Effector CD4-positive, alpha-beta T cell (primary cell): ENCODE results near the gene HDAC7.

Experiments used
- DNase-seq: peaks from one replicate; pipeline ENCODE4 v3.0.0-alpha.2; 2020

HDAC7 gene

DNA sequence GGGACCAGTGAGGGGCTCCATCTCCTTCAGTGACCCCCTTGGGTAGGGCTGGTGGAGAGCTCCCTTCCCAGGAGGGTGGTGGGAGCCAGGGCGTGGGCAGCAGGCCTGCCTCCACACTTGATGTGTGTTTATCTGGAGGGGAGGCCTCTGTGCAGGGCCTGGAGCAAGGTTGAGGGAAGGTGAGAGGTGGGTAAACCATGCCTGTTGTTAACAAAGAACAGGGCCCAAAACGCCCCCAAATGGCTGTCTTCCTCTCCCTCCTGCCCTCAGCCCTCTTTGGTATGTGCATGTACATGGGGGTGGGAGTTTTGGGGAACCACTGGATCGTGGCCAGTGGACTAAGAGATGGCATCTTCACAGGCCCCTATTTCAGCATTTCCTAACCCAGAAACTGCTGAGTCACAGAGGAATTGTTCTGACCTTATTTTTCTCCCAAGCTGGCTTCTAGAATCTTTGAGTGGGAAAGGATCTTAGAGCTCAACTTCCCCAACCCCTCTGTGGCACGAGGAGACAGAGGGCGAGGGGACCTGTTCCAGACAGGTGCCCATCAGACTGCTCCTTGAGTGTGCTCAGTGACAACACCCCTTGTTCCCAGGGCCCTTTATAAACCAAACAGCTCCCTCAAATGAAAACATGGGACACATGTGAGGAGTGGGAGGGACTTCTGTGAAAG is 43.1 kb downstream of the HDAC7 start:
- DNase-seq: no peak

DNA sequence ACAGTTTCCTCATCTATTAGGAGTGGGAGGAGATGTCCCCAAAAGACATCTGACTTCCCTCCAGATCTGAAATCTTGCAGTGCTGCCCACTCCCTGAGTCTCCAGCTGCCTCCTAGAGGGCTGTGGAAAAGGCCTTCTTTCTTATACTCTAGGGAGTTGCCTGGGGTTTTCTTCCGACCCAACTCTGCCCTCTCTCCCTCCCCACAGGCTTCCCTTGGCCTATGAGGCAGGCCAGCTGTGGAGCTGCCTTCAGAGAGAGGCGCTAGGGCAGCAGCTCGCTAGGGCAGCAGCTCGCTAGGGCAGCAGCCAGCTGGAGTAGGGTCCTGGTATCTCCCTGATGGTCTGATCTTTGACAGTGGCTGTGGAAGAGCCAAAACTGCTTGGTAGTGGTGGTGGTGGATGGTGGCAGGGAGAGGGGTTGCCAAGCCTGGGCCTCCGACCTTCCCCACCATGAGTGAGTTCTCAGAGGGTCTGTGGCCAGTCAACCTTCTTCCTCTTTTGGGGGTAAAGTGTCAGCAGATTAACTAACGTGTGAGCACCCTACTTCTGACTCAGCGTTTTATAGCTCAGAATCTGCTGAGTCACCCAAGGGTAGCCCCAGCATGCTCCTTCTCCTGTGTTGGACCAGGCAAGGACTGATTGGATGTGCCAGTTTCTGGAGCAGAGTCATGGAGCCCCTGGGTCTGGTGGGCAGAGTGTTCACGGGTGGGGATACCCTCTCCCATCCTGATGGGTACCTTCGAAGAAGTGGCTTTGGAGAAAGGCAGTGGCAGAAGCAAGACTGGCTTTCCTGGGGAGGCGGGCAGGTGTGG is 44.4 kb downstream of the HDAC7 start:
- no peak for DNase-seq

DNA sequence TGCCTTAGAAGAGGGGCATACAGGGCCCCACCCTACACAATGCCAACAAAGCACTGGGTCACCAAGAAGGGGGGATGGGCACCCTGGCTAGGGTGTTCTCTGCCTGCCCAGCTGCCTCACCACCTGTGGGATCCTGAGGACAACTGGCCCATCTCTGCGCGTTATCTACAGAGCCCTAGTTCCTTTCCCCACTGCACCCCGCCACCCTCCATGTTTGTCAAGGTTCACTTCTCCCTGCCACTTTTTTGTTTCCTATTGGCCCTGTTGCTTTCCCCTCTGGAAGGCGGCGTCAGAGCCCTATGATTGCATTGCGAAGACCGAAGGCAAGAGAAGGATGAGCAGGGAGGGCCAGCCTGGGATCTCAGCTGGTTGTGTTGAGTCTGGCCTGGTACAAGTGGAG is 45.0 kb downstream of the HDAC7 start:
- DNase-seq: no peak

DNA sequence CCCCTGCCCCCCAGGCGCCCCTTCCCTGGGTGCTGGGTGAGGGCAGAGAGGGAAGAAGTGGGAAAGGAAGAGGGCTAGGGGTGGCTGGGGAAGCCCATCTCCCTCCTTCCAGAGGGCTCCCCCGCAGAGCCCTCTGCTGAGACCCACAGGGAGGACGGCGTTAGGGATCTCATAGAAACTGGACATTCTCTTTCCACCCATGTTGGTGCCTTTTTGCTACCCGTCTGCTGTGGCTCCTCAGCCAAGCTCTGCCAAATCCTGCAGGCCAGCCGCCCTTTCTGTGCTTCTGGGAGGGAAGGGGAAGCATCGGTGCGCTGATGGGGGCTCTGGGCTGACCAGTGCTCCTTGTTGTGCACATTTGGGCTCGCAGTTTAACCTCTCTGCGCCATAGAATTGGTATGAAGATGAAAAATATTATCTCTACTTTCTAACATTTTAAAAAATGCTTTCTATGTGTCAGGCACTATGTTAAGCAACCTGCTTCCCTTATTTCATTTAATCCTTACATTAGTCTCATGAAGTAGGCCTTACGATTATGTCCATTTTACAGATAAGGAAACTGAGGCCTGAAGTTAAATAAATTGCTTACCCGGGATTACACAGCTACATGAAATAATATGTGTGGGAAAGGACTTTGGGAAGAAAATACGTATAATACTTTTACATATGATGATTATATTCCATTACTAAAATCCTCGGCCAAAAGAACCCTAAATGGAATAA is 45.7 kb downstream of the HDAC7 start:
- no peak for DNase-seq

DNA sequence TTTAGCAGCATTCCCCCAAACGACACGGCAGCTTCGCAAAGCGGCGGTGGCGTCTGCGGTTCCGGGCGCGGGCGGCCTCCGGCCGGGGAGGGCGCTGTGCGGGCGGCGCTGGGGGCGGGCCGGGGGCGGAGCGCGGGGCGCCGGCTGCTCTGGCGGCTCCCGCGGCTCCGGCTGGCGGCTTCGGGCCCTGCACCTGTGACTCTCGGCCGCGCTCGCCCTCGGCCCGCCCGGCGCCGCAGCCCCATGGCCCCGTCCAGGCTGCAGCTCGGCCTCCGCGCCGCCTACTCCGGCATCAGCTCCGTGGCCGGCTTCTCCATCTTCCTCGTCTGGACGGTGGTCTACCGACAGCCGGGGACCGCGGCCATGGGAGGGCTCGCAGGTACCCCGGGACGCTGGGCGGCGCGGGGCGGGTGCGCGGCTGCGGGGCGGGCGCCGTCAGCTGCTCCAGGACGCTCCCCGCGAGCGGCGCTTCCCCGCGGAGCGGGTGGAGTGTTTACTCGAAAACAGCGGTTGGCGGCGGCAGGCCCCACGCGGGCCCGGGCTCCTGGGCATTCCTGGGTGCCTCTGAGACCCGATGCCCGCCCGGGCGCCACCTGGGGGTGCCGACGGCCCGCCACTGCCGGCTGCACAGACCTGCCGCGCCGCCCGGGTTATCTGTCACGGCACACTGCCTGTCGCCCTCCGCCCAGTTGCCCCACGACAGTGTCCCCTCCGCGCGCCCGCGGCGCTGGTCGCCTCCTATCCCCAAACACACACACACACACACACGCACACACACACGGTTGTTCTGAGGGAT is 46.4 kb downstream of the HDAC7 start, which contains the start of gene SLC48A1:
Gene SLC48A1 (plus strand): TSS at position 177 of the 796 bp plus-strand sequence. CDS start 67 bp downstream, at position 244.
- DNase-seq: peak; percentile 63

DNA sequence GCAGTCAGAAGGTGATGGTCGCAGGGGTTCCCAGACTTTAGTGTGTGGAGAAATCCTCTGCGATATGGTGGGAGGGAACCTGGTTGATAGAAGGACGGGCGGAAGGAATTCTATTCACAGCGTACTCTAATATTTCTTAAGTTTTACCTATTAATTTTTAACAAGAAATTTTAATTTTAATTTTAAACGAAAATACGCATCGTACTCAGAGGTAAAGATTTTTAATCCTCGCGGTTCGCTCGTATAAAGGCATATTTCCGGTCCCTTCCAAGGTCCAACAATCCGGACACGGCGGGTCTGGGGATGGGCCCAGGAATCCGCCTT is 47.0 kb downstream of the HDAC7 start:
- no peak for DNase-seq

DNA sequence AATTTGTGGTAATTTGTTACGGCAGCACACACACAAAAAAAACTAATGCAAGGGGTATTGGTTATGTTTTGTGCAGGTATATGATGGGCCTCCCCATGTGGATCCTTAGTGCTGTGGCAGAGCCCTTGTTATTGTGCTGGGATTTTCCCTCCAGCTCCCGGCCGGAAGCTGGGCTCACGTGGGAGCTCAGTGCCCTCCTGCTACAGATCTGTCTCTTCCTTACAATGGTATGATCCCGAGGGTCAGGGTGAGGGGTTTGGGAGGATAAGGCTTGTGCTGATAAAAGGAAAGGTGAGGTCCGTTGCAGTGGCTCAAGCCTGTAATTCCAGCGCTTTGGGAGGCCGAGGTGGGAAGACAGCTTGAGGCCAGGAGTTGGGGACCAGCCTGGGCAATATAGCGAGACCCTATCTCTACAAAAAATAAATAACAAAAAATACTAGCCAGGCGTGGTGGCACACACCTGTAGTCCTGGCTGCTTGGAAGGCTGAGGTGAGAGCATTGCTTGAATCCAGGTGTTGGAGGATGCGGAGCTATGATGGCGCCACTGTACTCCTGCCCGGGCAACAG is 47.5 kb downstream of the HDAC7 start:
- DNase-seq: no peak

DNA sequence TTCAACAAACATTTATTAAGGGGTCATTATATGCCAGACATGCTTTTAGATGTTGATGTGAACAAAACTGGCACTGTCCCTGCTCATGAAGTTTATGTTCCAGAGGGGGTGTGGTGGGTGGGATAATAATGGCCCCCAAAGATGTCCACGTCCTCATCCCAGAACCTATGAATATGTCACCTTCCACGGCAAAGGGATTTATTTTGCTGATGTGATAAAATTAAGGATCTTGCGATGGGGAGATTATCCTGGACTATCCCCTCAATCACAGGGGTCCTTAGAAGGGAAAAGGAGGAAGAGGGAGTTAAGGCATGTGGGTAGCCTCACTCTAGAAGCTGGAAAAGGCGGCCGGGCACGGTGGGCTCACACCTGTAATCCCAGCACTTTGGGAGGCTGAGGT is 48.4 kb downstream of the HDAC7 start:
- no peak for DNase-seq

DNA sequence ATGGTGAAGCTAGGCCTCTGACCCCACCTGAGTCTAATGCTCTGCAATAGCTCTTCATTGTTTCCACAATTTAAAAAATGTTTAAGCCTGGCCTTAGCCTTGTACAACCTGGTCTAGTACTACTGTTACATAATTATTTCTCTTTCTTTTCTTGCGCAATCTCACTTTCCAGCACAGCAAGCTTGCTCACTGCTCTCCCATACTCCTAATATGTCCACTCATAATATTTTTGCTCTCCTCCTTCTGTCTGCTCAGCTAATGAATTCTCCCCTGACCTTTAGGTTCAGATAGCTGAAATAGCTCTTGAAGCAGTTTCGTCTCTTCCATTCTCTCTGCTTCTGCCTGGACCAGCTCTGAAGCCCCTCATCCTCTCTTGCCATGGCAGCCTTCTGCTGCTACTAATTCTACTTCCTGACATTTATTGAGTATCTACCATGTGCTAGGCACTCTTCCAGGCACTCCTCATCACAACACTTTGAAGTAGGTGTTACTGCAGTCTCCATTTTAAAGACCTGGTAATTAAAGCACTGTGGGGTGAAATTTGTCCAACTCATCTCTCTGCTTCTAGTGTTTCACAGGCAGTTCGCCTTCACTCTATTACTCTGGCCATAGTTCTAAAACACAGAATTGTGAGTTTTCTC is 49.5 kb downstream of the HDAC7 start:
- no peak for DNase-seq

DNA sequence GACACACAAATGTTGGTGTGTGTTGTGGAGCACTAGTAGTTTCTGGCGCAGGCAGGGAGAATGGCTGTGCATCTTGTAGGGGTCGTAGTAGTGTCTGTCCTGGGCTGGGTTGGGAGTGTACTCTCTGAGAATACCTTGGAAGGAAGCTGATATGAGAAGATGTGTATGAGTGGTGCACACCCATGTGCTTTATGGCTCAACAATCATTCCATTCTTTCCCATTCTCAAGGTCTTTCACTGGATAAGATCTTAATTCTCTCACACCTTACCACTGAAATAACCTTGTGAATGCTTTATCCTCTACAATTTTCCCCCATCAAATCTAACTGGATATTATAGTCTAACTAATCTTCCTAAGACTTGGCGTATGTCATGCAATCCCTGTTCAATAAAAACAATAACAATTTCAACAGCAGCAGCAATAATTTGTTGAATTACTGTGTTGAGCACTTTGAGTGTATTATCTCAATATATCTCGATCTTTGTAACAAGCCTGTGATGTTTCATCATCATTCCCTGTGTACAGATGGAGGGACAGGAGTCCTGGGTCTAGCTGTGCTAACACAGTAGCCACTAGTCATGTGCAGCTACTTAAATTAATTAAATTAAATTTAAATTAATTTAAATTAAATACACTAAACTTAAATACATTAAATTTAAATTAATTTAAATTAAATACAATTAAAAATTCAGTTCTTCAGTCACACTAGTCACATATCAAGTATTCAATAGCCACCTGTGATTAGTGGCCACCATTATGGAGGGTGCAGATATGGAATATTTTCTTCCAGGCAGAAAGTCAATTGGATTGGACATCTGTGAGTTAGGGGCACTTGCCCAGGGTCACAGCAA is 50.2 kb downstream of the HDAC7 start:
- DNase-seq: no peak

DNA sequence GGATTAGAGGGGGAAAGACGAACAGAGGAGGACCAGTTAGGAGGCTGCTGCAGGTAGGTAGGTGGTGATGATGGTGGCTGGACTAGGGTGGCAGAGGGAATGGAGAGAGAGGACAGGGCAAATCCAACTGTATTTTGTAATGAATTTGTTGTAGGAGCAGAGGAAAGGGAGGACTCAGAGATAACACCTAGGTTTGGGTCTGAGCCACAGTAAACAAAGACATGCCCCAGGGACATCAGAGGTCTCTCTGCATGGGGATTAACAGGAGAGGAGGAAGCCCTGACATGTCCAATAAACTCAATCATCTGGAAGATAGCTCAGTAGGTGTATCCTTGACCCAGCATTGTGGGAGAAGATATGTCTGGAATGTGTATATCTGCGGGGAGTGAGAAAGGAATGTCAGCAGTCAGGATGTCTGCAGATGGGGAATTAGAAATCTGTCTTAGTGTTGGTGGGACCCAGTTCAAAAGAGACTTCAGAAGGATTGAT is 51.3 kb downstream of the HDAC7 start:
- DNase-seq: no peak

DNA sequence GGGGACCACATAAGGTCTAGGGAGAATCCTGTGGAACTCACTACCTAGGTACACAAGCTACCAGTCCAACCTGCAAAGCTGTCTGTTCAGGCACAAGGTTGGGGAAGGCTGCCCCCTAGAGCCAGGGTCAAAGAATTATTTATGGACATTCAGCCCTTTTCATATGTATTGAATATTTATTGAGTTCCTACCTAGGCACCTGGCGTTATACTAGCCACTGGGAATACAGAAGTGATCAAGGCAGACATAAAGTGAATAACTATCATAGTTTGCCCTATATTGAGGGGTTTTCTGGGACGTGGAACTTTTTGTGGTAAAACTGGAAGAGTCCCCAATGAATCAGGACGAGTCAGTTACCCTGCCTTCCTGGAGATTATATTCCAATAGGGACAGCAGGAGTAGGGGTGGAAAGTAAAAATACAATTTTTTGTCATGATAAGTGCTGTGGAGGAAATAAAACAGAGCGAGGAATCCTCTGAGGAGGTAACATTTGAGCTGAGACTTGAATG is 52.4 kb downstream of the HDAC7 start:
- peak; percentile 54 for DNase-seq

DNA sequence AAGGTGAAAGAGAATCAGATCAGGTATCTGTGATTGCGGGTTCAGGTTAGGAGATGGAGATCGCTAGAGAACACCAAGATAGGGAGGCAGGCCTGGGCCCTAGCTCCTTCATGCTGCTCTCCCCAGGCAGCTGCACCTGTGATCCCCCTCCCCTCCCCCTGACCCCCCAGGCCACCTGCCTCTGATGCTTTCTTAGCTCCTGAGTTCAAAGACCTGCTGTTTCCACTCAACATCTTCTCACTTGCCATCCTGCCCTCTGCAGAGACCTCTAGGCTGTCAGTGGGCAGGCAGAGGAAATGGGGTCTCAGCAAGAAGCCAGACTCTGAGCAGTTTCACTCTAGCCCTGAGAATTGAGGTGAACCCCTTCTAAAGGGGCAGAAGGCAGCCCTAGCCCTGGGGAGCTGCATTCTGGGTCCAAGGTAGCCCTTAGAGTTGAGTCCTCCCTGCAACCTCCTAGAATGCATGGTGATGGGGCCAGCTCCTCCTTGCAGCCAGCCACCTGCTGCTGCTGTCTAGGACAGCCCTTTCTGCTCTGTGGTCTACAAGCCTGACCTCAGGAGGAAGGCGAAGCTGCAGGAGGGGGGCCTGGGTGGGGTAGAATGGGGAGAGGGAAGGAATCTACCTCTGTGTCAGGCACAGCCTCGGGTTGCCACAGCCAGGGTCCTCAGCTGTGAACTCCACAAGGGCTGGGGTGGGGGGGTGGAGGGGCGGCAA is 53.0 kb downstream of the HDAC7 start:
- DNase-seq: no peak

DNA sequence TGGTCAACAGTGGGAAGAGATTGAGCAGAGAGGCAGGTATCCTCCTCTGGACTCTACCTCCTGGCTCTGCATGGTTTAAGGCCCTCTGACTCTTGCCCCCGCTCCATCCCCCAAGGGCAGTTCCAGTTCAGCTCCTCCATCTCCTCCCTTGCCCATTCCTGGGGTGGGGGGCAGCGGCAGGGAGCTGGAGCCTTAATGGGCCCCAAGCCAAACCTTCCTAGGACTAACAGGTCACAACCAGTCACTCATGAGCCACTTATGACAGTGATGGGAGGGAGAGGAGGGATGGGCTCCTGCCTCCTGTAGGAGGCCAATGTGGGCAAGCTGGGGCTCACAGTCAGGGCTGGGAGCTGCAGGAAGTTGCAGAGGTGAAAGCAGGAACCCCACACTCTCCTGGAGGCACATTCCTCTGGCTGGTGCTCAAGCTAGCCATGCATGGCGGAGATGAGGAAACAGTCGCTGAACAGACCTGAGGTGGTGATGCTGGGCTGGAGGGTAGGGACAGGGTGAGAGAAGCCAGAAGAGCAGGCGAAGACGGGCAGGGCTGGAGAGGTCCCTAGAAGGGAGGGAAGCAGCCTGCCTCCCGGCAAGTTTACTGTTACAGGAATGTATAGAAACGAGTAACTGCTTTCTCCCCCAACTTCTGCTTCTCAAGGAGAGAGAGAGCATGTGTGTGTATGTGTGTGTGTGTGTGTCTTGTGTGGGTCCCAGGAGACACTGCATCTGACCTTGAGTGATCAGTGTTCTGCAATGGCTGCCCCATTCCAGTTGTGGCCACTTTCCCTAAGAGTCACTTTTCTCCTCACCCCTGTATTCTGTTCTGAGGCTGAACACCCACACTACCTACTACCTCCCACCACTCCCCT is 56.0 kb downstream of the HDAC7 start:
- DNase-seq: no peak

DNA sequence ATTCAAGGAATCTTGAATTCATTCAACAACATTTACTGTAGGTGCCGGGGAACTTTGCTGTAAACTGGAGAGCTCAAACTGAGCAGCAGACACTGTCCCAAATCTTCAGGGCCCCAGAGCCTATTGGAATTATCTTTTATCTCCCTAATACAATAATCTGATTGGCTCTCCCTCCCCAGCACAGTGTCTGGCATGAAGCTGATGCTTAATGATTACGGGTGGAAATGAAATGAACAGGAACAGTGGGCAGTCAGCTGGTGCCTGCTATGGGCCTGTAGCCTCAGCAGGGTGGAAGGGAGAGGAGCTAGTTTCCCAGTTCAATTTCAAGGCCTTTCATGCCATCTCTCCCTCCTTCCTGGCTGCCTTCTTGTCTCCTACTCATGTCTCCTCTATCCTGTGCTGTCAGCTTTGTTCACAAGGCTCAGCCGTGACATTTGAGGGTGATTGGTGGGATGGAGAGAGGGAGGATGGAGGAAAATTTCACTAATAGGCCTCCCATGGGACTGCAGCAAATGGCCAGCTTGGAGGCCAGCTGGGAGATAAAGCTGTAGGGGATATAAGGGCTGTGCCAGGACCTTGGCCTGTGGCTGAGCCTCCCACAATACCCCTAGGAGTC is 56.7 kb downstream of the HDAC7 start:
- no peak for DNase-seq

DNA sequence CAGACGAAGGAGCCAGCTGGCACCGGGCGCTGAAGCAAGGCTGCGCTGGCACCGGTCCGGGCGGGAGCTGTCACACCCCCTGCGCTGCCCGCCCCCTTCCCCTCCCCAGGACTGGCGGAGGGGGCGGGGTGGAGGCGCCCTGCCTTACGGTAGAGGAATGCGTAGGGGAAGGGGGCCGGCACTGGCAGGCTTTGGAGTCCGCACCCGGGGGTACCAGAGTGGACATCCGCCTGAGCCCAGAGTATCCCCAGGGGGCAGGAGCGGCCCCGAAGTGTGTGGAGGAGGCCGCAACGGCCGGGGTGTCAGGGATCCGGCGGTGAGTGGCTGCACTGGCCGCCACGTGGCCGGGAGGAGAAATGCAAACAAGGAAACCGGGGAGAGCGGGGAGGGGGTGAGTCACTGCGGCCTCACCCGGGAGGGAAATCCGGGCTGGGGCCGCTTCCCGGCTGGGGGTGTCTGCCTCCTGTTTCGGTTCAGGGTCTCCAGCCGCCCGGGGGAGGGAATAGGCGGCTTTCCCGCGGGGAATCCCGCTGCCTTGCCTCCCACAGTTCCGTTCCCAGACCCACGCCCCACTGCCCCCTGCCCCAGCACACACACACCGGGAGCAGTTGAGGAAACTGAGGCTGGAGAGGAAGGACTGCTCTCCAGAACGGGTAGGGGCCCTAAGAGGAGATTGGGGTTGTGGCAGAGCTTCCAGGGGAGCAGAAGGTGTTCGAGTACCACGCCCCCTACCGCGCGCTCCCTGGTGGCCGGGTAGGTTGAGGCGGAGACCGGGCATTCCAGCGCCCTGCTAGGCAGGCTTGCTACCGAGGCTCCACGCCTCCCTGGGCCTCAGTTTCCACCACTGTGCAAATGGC is 60.6 kb downstream of the HDAC7 start, which contains the start of gene RAPGEF3:
Gene RAPGEF3 (minus strand): TSS at position 47 of the 857 bp plus-strand sequence. CDS start 324 bp downstream, outside the sequence.
- DNase-seq: peak; percentile 62

DNA sequence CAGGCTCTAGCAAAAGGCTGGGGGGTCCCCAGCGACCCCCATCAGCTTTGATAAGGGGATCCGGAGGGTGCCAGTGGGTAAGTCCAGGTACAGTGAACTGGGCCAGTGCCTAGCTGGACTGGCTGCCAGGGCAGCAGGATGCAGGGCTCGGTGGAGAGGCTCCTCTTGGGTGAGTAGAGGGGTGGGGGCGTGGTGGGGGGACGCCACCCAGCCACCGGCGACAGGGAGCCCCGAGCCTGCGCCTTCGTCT is 61.2 kb downstream of the HDAC7 start:
- no peak for DNase-seq
